CD4-positive, alpha-beta T cell treated with Interleukin-15 for 1 hour (primary cell): ENCODE data around the gene FAM124B.
"Not testable (repeated sequence)": the region's sequence is repeated elsewhere in the genome, so short reads cannot be mapped to it uniquely, and the experiment has no call there.

Experiments
- DNase-seq: peaks from one replicate; pipeline ENCODE4 v3.0.0-alpha.2; 2020

Gene FAM124B

GRCh38 chr2:224412141-224413015 lies 10.5 kb upstream of the FAM124B start:
- no peak for DNase-seq

GRCh38 chr2:224410946-224411561 lies 9.1 kb upstream of the FAM124B start:
- DNase-seq: no peak

GRCh38 chr2:224408676-224409075 lies 6.8 kb upstream of the FAM124B start:
- DNase-seq: no peak

- no peak for DNase-seq
Measured at GRCh38 chr2:224407241-224407701, 5.4 kb upstream of the FAM124B start.

- DNase-seq: no peak
Measured at GRCh38 chr2:224405841-224406370, 4.0 kb upstream of the FAM124B start.

- DNase-seq: no peak
Measured at GRCh38 chr2:224405412-224405811, 3.5 kb upstream of the FAM124B start.

- DNase-seq: no peak
Measured at GRCh38 chr2:224404796-224405195, 2.9 kb upstream of the FAM124B start.

GRCh38 chr2:224403657-224404056 lies 1.8 kb upstream of the FAM124B start:
- no peak for DNase-seq

- no peak for DNase-seq
Measured at GRCh38 chr2:224400886-224401632, 848 bp downstream of the FAM124B start.

- no peak for DNase-seq
Measured at GRCh38 chr2:224400174-224400810, 1.6 kb downstream of the FAM124B start.

- DNase-seq: no peak
Measured at GRCh38 chr2:224398289-224398688, 3.6 kb downstream of the FAM124B start.

GRCh38 chr2:224397100-224397499 lies 4.8 kb downstream of the FAM124B start:
- not testable (repeated sequence) for DNase-seq

GRCh38 chr2:224395620-224396390 lies 6.1 kb downstream of the FAM124B start:
- DNase-seq: no peak

- no peak for DNase-seq
Measured at GRCh38 chr2:224393157-224393872, 8.6 kb downstream of the FAM124B start.

GRCh38 chr2:224392545-224392944 lies 9.4 kb downstream of the FAM124B start:
- DNase-seq: no peak

GRCh38 chr2:224389317-224389716 lies 12.6 kb downstream of the FAM124B start:
- DNase-seq: no peak

GRCh38 chr2:224386876-224387275 lies 15.0 kb downstream of the FAM124B start:
- no peak for DNase-seq

- DNase-seq: no peak
Measured at GRCh38 chr2:224382973-224383555, 18.8 kb downstream of the FAM124B start.

GRCh38 chr2:224382280-224382647 lies 19.6 kb downstream of the FAM124B start:
- DNase-seq: not testable (repeated sequence)

GRCh38 chr2:224381521-224382279 lies 20.2 kb downstream of the FAM124B start:
- DNase-seq: no peak
